Nephron progenitor cell (in vitro differentiated cells): ENCODE data around the gene MYLK2.

Experiments
- DNase-seq: peaks from one replicate; pipeline ENCODE4 v3.0.0; 2021
- H3K27ac Mint-ChIP-seq: 2 replicates; pipeline ENCODE4 v1.8.0; 2021; ENCODE audit warnings: mild to moderate bottlenecking, moderate library complexity, mixed read lengths
- H3K27me3 Mint-ChIP-seq: 2 replicates; pipeline ENCODE4 v1.8.0; 2021; ENCODE audit warnings: mild to moderate bottlenecking, low read depth, mixed read lengths; ENCODE audit not compliant: poor library complexity
- H3K36me3 Mint-ChIP-seq: 2 replicates; pipeline ENCODE4 v1.8.0; 2021; ENCODE audit warnings: low read depth, mixed read lengths
- H3K4me1 Mint-ChIP-seq: 2 replicates; pipeline ENCODE4 v1.8.0; 2021; ENCODE audit warnings: mixed read lengths
- H3K4me3 Mint-ChIP-seq: 2 replicates; pipeline ENCODE4 v1.8.0; 2021; ENCODE audit warnings: mild to moderate bottlenecking, moderate library complexity, mixed read lengths
- H3K9me3 Mint-ChIP-seq: 2 replicates; pipeline ENCODE4 v1.8.0; 2021; ENCODE audit warnings: mild to moderate bottlenecking, moderate library complexity, mixed read lengths
- CTCF ChIP-seq: fragments of 200-600 bp; sonication (generic); IDR thresholded peaks from 2 replicates; pipeline ENCODE4 v1.5.0; 2021; ENCODE audit warnings: antibody characterized with exemption

The MYLK2 gene

GRCh38 chr20:31838646-31839292 is 19.6 kb downstream of the MYLK2 start:
- no peak overlapping the region for H3K4me3 Mint-ChIP-seq
- no peak for TF ChIP-seq CTCF
- H3K27ac Mint-ChIP-seq: no peak overlapping the region

DNA sequence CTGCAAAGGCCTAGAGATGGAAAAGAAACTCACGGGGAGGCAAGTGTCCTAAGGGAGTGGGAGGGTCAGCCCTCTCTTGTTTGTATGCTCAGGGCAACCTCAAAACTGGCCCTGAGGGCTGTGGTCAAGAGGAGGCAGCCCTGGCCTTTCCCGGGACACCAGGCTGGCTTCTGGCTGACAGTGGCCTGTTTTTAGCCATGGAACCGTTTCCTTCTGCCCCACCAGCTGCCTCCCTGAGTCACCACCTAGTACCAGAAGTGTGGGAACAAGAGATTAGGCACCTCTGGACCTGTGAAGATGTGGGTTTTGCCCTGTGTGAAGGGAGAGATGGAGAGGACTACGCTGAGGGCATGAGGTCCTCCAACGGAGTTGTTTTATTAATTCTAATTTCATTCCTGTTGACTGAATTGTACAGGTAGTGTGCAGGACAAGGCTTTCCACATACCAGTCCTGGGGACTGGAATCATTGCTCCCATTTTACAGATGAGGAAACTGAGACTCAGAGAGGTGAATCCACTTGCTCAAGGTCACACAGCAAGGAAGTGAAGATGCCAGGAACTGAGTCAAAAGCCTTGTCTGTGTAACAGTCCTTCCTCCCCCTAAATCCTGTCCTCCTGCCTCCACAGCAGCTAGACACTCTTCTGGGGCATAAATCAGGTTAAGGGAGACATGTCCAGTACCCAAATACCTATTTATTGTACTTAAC is 20.8 kb downstream of the MYLK2 start:
- Mint-ChIP-seq H3K4me1 (peaks cover 53% of the 10 kb centered on the region), H3K27me3 (no peaks in the 10 kb centered on the region), H3K36me3 (no peaks in the 10 kb centered on the region), H3K27ac (no peak overlapping the region), H3K4me3 (no peak overlapping the region), H3K9me3 (no peaks in the 10 kb centered on the region)
- no peak for DNase-seq
- no peak for TF ChIP-seq CTCF

More at GRCh38 chr20:31838646-31839292, 19.6 kb downstream of the MYLK2 start:
- Mint-ChIP-seq H3K4me1 (peaks cover 56% of the 10 kb centered on the region), H3K36me3 (no peaks in the 10 kb centered on the region), H3K27me3 (no peaks in the 10 kb centered on the region), H3K9me3 (no peaks in the 10 kb centered on the region)
- DNase-seq: no peak

- Mint-ChIP-seq H3K36me3 (no peaks in the 10 kb centered on the region), H3K9me3 (no peaks in the 10 kb centered on the region)
- no peak for DNase-seq
Observed at GRCh38 chr20:31840906-31841816, 22.0 kb downstream of the MYLK2 start.

GRCh38 chr20:31841928-31842327 is 22.8 kb downstream of the MYLK2 start:
- DNase-seq: no peak
- no peak overlapping the region for H3K4me3 Mint-ChIP-seq
- no peak for TF ChIP-seq CTCF
- no peaks in the 10 kb centered on the region for H3K9me3 Mint-ChIP-seq
- no peaks in the 10 kb centered on the region for H3K36me3 Mint-ChIP-seq
- H3K27me3 Mint-ChIP-seq: no peaks in the 10 kb centered on the region
- H3K4me1 Mint-ChIP-seq: peaks cover 38% of the 10 kb centered on the region
- H3K27ac Mint-ChIP-seq: no peak overlapping the region

More at GRCh38 chr20:31840906-31841816, 22.0 kb downstream of the MYLK2 start:
- H3K4me1 Mint-ChIP-seq: peaks cover 44% of the 10 kb centered on the region
- H3K27me3 Mint-ChIP-seq: no peaks in the 10 kb centered on the region
- H3K27ac Mint-ChIP-seq: no peak overlapping the region
- H3K4me3 Mint-ChIP-seq: no peak overlapping the region
- no peak for TF ChIP-seq CTCF

GRCh38 chr20:31842471-31843157 is 23.5 kb downstream of the MYLK2 start:
- Mint-ChIP-seq H3K4me1 (peaks cover 38% of the 10 kb centered on the region), H3K27me3 (no peaks in the 10 kb centered on the region), H3K36me3 (no peaks in the 10 kb centered on the region), H3K4me3 (peak overlapping the region; percentile 26), H3K27ac (peak overlapping the region; percentile 33), H3K9me3 (no peaks in the 10 kb centered on the region)
- no peak for TF ChIP-seq CTCF
- DNase-seq: peak; percentile 64
